Liver (tissue), 9 donors: ENCODE results near the gene POLH. TPM values are rescaled to one million over a fixed set of nuclear protein-coding genes. Genes with fewer than 3 reads are reported as not detected.
"Not testable (repeated sequence)": the region's sequence is repeated elsewhere in the genome, so short reads cannot be mapped to it uniquely, and the experiment has no call there.

ENCODE experiments used
- DNase-seq: peaks from one replicate; pipeline ENCODE4 v3.0.0-alpha.2; 2017; ENCODE audit warnings: low spot score
- H3K27ac ChIP-seq, 2 donors: one replicate each; pipeline ENCODE4 v1.7.0; 2013; ENCODE audit warnings: inconsistent platforms in 2 of 2, low read length in 2 of 2, control low read depth in 1 of 2, low read depth in 1 of 2, mild to moderate bottlenecking in 1 of 2
- H3K27me3 ChIP-seq, 4 donors: one replicate each; pipeline versions ENCODE4 v1.6.1 to v1.7.0; 2013; ENCODE audit warnings: low read length in 3 of 4, inconsistent platforms in 1 of 4, mild to moderate bottlenecking in 1 of 4, moderate library complexity in 1 of 4; ENCODE audit not compliant: control insufficient read depth in 4 of 4, insufficient read depth in 4 of 4
- H3K36me3 ChIP-seq, 4 donors: one replicate each; pipeline versions ENCODE4 v1.6.1 to v1.7.0; 2013; ENCODE audit warnings: low read length in 3 of 4, mild to moderate bottlenecking in 3 of 4, low read depth in 1 of 4, moderate library complexity in 1 of 4; ENCODE audit not compliant: control insufficient read depth in 4 of 4, insufficient read depth in 3 of 4
- H3K4me1 ChIP-seq, 4 donors: one replicate each; pipeline versions ENCODE4 v1.6.1 to v1.7.0; 2013; ENCODE audit warnings: low read length in 3 of 4, mild to moderate bottlenecking in 3 of 4, moderate library complexity in 1 of 4; ENCODE audit not compliant: control insufficient read depth in 4 of 4, insufficient read depth in 4 of 4
- H3K4me3 ChIP-seq, 3 donors: one replicate each; pipeline versions ENCODE4 v1.6.1 to v1.7.0; 2013; ENCODE audit warnings: low read length in 3 of 3, control low read depth in 1 of 3, low read depth in 1 of 3, mild to moderate bottlenecking in 1 of 3
- H3K9ac ChIP-seq, 2 donors: one replicate each; pipeline ENCODE4 v1.7.0; 2013; ENCODE audit warnings: low read length in 2 of 2, mild to moderate bottlenecking in 2 of 2, moderate library complexity in 2 of 2, control low read depth in 1 of 2, low read depth in 1 of 2
- H3K9me3 ChIP-seq, 4 donors: one replicate each; pipeline versions ENCODE4 v1.6.1 to v1.7.0; 2013; ENCODE audit warnings: low read length in 3 of 4; ENCODE audit not compliant: control insufficient read depth in 4 of 4
- EGR1 ChIP-seq, 2 donors: IDR thresholded peaks; 2 replicates each; pipeline ENCODE4 v1.6.1; 2016 to 2018; ENCODE audit warnings: antibody characterized with exemption in 2 of 2, low read depth in 2 of 2
- FOXA1 ChIP-seq: IDR thresholded peaks from 2 replicates; pipeline ENCODE4 v1.6.1; 2016; ENCODE audit warnings: antibody characterized with exemption
- GABPA ChIP-seq, 2 donors: IDR thresholded peaks in 1 of 2; conservative IDR thresholded peaks in 1 of 2; 2 replicates each; pipeline ENCODE4 v1.6.1; 2016; ENCODE audit warnings: antibody characterized with exemption in 2 of 2, mild to moderate bottlenecking in 1 of 2, moderate library complexity in 1 of 2
- HNF4G ChIP-seq: IDR thresholded peaks from 2 replicates; pipeline ENCODE4 v1.6.1; 2016; ENCODE audit warnings: antibody characterized with exemption
- JUND ChIP-seq, 2 donors: IDR thresholded peaks; 2 replicates each; pipeline ENCODE4 v1.6.1; 2016; ENCODE audit warnings: antibody characterized with exemption in 2 of 2
- RAD21 ChIP-seq, 2 donors: IDR thresholded peaks; 2 replicates each; pipeline ENCODE4 v1.6.1; 2016; ENCODE audit warnings: antibody characterized with exemption in 2 of 2, mild to moderate bottlenecking in 2 of 2
- REST ChIP-seq: IDR thresholded peaks from 2 replicates; pipeline ENCODE4 v1.6.1; 2016; ENCODE audit warnings: antibody characterized with exemption, mild to moderate bottlenecking
- SP1 ChIP-seq: IDR thresholded peaks from 2 replicates; pipeline ENCODE4 v1.6.1; 2018; ENCODE audit warnings: antibody characterized with exemption, mild to moderate bottlenecking
- TAF1 ChIP-seq: conservative IDR thresholded peaks from 2 replicates; pipeline ENCODE4 v1.6.1; 2016; ENCODE audit warnings: antibody characterized with exemption, mild to moderate bottlenecking
- YY1 ChIP-seq: IDR thresholded peaks from 2 replicates; pipeline ENCODE4 v1.6.1; 2016; ENCODE audit warnings: antibody characterized with exemption, mild to moderate bottlenecking
- ZBTB33 ChIP-seq: IDR thresholded peaks from 2 replicates; pipeline ENCODE4 v1.6.1; 2016; ENCODE audit warnings: antibody characterized with exemption
- WGBS: extraction: QIAGEN DNeasy Blood & Tissue Kit; methylation state at CpG from one replicate; pipeline ENCODE4 v1.1.7; 2013; 5-methylcytosine and 5-hydroxymethylcytosine counted together
- polyA plus RNA-seq, 2 donors: library from polyadenylated mRNA; stranded (reverse) in 1 of 2; unstranded in 1 of 2; fragments of 200-250 nt in 1 of 2; fragments of >200 nt in 1 of 2; fragmentation: Nextera tagmentation in 1 of 2; extraction: Ambion mirVana in 1 of 2; gene quantifications; one replicate each; pipeline versions ENCODE4 v1.2.1 to v1.2.3, GENCODE V29; 2013 to 2015
- total RNA-seq, 2 donors: library from RNA; depleted of rRNA; stranded (reverse); fragments of >200 nt; gene quantifications; one replicate each; pipeline ENCODE4 v1.2.3, GENCODE V29; 2014
- TF ChIP-seq, protein P1 (sequence below): IDR thresholded peaks from 2 replicates; pipeline ENCODE4 v1.6.1; 2016; ENCODE audit warnings: antibody characterized with exemption
- TF ChIP-seq, protein P2 (sequence below): fragments of 150-350 bp; IDR thresholded peaks from 2 replicates; pipeline ENCODE4 v1.5.1; 2017; ENCODE audit warnings: improper control_type of control experiment, low read depth, low read length; ENCODE audit not compliant: missing input control
- TF ChIP-seq, protein P3 (sequence below): IDR thresholded peaks from 2 replicates; pipeline ENCODE4 v1.6.1; 2016; ENCODE audit warnings: antibody characterized with exemption
- donor health status: healthy.
- donor health status: healthy.
- donor health status: healthy.
- donor health status: healthy.
- donor health status: healthy.

Gene POLH
- total and polyA plus RNA-seq, 4 donors = 1.9 to 7.5 (median 4.7) TPM

DNA sequence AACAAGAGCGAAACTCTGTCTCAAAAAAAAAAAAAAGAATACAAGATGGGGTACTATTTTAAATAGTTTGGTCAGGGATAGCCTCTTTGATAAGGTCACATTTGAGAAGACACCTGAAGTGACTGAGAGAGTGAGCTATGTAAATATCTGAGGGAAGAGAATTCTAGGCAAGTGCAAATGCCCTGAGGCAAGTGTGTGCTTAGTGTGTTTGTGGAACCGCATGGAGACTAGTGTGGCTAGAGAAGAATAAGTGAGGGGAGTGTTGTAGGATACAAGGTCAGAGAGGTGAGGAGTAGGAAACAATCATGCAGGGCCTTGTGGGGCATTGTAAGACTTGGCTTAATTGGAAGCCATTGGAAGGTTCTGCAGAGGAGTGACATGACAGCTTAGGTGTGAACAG lies 72.3 kb downstream of the POLH start:
- no peak overlapping the region for H3K4me3 ChIP-seq
- 94% methylated on average over 2 of the region's 2 CpGs for WGBS
- H3K27ac ChIP-seq = no peak overlapping the region
- TF ChIP-seq EGR1 (IDR thresholded peaks at IDR 0.05; ENCODE audit: low read depth in 2 of 2) (no peak), HNF4G (no peak), FOXA1 (no peak), GABPA (IDR thresholded peaks at IDR 0.05 in 1 of 2, conservative IDR thresholded peaks at IDR 0.05 in 1 of 2) (no peak), YY1 (no peak), JUND (IDR thresholded peaks at IDR 0.05) (no peak), SP1 (no peak), TAF1 (no peak), ZBTB33 (no peak), REST (no peak), RAD21 (IDR thresholded peaks at IDR 0.05) (no peak)
- TF ChIP-seq, protein P1, sequence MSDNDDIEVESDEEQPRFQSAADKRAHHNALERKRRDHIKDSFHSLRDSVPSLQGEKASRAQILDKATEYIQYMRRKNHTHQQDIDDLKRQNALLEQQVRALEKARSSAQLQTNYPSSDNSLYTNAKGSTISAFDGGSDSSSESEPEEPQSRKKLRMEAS = no peak
- TF ChIP-seq, protein P2, sequence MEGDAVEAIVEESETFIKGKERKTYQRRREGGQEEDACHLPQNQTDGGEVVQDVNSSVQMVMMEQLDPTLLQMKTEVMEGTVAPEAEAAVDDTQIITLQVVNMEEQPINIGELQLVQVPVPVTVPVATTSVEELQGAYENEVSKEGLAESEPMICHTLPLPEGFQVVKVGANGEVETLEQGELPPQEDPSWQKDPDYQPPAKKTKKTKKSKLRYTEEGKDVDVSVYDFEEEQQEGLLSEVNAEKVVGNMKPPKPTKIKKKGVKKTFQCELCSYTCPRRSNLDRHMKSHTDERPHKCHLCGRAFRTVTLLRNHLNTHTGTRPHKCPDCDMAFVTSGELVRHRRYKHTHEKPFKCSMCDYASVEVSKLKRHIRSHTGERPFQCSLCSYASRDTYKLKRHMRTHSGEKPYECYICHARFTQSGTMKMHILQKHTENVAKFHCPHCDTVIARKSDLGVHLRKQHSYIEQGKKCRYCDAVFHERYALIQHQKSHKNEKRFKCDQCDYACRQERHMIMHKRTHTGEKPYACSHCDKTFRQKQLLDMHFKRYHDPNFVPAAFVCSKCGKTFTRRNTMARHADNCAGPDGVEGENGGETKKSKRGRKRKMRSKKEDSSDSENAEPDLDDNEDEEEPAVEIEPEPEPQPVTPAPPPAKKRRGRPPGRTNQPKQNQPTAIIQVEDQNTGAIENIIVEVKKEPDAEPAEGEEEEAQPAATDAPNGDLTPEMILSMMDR = no peak
- TF ChIP-seq, protein P3, sequence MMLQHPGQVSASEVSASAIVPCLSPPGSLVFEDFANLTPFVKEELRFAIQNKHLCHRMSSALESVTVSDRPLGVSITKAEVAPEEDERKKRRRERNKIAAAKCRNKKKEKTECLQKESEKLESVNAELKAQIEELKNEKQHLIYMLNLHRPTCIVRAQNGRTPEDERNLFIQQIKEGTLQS = no peak
- H3K9ac ChIP-seq = no peak overlapping the region
- no peaks in the 10 kb centered on the region for H3K9me3 ChIP-seq
- H3K4me1 ChIP-seq = peaks cover 0 to 3% (median 0%) of the 10 kb centered on the region in 4 donors
- no peaks in the 10 kb centered on the region for H3K36me3 ChIP-seq
- H3K27me3 ChIP-seq = no peaks in the 10 kb centered on the region
- DNase-seq = no peak

GRCh38 chr6:43652822-43653221 lies 76.8 kb downstream of the POLH start:
- not testable (repeated sequence) for DNase-seq, H3K27me3 ChIP-seq, H3K27ac ChIP-seq, H3K4me1 ChIP-seq, H3K36me3 ChIP-seq, H3K9ac ChIP-seq, H3K9me3 ChIP-seq, H3K4me3 ChIP-seq
- 89% methylated on average over 2 of the region's 2 CpGs for WGBS
